HG03565 (cell line): Measurements from ENCODE around the gene SSC5D.

Experiments used
- ATAC-seq: cut with Tn5 transposase; IDR thresholded peaks from one replicate; pipeline ENCODE4 v1.9.1; 2021; ENCODE audit warnings: mild to moderate bottlenecking, moderate library complexity; ENCODE audit not compliant: unreplicated experiment

The SSC5D gene

GRCh38 chr19:55454787-55455243 lies 33.4 kb upstream of the SSC5D start:
- no peak for ATAC-seq

DNA sequence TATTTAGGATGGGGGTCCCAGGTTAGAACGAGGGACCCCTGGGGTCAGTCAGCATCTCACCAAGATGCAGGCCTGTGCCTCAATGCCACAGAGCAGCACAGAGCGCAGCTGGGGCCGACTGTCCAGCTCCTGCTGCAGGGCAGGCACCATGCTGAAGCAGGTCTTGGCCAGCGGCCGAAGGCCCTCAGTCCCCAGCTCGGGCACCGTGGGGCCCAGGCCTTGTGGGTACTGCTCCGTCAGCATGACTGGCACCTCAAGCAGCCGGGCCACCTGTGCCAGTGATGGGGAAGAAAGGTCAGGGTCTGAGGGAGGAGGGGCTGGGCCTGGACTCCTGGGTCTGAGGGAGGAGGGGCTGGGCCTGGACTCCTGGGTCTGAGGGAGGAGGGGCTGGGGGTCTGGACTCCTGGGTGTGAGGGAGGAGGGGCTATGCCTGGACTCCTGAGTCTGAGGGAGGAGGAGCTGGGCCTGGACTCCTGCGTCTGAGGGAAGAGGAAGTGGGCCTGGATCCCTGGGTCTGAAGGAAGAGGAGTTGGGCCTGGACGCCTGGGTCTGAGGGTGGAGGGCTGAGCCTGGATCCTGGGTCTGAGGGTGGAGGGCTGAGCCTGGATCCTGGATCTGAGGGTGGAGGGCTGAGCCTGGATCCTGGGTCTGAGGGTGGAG lies 32.5 kb upstream of the SSC5D start:
- ATAC-seq = no peak

- no peak for ATAC-seq
Measured at GRCh38 chr19:55456347-55456746, 31.9 kb upstream of the SSC5D start.

DNA sequence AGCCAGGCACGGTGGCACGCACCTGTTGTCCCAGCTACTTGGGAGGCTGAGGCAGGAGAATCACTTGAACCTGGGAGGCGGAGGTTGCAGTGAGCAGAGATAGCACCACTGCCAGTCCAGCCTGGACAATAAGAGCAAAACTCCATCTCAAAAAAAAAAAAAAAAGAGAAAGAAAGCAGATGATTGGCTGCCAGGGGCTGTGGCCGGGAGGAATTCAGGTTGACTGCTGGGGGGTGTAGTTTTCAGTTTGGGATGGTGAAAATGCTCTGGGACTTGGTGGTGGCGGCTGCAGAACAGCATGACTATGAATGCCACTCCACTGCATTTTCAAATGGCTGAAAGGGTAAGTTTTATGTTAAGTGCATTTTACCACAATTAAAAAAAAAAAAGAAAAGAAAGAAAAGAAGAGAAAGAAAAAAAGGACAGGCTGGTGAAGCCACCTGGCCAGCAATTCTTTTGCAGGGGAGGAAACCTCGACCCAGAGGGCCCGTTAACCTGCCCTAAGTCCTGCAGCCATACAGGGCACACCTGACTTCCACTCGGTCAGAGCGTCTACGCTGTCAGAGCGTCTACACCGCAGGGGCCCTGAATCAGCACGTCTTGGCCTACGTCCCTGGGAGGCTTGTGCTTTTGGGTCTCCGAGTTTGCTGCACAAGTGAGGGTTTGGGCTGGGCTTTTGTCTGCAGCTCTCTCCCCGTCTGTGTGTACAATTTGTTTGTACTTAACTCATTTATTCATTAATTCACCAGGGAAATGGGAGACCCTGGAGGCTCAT lies 30.4 kb upstream of the SSC5D start:
- ATAC-seq = no peak

- no peak for ATAC-seq
Measured at GRCh38 chr19:55459551-55459949, 28.7 kb upstream of the SSC5D start.

DNA sequence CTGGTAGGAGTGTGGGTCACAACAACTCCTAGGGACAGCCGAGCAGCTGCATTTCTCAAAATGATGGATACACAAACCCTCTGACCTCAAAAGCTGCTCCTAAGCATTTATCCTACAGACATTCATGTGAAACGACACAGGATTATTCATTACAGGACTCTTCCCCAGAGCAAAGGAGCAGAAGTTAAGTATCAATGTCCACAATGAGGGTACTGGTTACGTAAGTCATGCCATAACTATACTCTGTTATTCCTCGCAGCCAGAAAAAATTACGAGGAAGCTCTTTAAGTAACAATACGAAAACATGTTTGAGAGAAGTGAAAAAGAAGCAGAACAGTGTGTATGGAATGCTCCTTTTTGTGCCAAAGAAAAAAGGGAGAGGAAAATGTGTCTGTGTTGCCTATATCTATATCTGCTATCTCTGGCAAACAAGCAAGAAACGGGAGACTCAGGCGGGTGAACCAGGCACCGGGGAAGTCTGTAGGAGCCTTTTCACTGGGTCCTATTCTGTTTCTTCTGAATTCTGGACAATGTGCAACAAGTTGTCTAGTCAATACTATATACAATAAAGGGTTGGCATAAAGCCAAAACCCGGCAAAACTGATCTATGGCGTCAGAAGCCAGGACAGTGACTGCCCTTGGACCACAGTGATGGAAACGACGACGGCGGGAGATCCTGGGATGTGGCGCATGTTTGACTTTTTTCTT lies 28.1 kb upstream of the SSC5D start:
- ATAC-seq = no peak

DNA sequence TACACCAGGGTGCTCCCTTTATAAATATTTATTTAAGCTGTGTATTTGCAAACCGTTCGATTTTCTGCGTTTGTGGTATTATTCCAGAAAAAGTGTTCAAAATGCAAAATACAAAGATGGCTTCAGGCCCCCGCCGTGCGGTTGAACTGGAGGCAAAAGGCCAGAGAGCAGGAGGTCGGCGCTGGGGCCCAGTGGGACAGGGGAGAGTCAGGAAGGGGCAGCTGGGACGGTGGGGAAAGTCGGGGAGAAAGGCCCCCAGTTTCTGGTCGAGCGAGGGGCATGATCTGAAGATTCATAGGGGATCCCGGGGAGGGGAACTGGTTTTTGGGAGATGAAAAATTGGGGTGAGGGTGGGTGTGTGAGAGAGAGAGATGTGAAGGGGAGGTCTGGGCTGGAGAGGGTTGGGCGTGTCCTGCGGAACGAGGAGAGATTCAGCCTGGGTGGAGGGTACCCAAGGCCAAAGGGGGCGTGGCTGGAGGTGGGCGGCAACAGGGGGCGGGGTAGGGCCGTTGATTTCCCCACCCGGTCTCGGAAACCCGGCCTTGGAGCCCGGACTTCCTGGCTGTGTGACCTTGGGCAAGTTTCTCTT lies 27.5 kb upstream of the SSC5D start:
- no peak for ATAC-seq

DNA sequence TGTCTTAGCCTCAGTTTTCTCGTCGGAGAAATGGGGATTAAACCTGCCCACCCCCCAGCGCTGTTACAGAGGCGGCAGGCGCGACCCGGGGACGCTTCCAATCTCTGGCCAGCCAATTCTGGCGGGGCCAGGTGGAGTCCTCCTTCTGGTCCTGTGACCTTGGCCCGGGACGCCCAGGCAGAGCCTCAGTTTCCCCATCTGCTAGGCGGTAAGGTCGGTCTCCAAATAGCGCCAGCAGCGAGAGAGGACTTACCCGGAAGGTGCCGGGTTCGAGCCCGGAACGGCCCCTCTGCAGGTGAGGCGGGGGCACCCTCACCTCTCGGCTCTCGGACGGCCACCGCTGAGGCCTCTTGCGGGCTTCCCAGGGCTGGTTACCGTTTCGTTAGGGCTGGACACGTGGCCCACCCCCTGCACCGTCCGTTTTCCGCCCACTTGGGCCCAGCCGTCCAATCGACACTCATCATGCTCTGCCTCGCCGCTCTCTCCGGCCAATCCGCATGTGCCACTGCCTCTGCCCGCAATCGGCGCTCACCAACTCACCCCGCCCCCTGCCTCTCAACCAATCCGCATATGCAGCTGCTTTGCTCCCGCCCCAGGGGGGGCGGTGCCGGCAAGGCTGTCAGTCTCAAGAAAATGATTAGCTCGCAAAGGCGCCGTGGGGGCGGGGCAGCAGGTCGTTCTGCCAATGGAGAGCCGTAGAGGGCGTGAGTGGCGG lies 26.8 kb upstream of the SSC5D start, which contains the start of gene ISOC2:
Gene ISOC2 (minus strand): TSS at position 384 of the 715 bp plus-strand sequence. CDS start 5,156 bp downstream, outside the sequence.
- peak; percentile 93 for ATAC-seq

DNA sequence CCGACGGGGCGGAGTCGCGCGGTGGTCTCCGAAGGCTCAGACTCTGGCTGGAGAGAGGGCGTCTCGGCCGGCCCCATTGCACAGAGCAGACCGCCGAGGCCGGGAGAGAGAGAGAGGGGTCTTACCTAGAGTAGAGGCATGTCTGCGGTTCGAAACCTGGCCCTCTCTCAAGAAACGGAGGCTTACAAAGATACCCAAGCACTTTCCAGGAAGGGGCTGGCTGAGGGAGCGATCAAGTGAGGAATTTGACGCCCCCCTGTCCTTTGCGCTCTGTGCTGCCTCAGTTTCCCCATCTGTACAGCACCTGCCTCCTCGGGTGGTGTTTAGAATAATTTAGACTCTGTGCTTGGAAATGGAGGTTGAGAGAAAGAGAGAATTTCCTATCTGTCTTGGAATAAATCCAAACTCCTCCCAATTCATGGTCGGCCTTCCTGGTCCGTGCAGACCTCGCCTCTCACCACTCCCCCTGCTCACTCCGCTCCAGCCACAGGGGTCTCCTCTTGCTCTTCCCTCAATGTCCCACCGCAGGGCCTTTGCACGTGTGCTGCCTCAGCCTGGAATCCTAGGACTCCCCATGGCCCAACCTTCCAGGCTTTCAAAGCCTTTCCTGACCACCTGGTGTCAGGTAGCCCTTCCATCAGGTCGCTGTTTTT lies 26.1 kb upstream of the SSC5D start:
- ATAC-seq = no peak

DNA sequence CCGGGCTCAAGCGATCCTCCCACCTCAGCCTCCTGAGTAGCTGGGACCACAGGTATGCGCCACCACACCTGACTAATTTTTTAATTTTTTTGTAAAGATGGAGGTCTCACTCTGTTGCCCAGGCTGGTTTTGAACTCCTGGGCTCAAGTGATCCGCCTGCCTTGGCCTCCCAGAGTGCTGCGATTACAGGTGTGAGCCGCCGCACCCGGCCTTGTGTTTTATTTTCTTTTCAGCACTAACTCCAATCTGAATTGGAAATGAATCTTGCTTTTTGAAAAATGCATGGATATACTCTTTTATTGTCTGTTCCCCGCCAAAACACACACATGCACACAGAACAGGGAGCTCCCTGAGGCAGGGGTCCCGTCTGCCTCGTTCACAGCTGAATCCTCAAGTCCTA lies 25.5 kb upstream of the SSC5D start:
- no peak for ATAC-seq

GRCh38 chr19:55463583-55464031 lies 24.6 kb upstream of the SSC5D start:
- no peak for ATAC-seq

DNA sequence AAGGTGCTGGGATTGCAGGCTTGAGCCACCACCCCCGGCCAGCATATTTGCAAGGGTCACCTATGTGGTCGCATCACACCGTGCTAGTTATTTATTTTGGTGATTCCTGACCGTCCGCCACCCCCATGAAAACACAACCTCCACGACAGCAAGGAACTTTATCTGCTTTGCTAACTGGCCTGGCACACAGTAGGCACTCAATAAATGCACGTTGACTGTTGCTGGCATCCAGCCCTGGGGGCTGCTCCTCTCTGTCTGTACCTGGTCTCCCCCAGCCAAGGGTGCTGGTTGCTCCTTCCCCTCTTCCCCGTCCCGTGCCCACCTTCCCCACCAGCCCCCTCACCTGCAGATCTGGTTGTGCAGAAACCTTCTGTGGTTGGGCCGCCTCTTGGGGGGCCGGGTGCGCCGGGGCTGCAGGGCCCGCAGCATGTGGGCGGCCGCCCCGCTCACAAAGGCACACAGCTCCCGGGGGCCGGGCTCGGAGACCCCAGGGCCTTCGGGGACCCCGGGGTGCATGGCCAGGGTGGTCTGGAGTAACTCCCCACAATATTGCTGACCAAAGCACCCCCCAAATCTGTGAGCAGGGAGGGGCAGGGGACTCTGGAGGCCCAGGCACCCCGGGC lies 24.1 kb upstream of the SSC5D start:
- ATAC-seq = no peak

- no peak for ATAC-seq
Measured at GRCh38 chr19:55464662-55465054, 23.6 kb upstream of the SSC5D start, which contains the start of gene C19orf85. Gene C19orf85 (minus strand): TSS chr19:55464751. CDS start chr19:55464554, 197 bp downstream.

DNA sequence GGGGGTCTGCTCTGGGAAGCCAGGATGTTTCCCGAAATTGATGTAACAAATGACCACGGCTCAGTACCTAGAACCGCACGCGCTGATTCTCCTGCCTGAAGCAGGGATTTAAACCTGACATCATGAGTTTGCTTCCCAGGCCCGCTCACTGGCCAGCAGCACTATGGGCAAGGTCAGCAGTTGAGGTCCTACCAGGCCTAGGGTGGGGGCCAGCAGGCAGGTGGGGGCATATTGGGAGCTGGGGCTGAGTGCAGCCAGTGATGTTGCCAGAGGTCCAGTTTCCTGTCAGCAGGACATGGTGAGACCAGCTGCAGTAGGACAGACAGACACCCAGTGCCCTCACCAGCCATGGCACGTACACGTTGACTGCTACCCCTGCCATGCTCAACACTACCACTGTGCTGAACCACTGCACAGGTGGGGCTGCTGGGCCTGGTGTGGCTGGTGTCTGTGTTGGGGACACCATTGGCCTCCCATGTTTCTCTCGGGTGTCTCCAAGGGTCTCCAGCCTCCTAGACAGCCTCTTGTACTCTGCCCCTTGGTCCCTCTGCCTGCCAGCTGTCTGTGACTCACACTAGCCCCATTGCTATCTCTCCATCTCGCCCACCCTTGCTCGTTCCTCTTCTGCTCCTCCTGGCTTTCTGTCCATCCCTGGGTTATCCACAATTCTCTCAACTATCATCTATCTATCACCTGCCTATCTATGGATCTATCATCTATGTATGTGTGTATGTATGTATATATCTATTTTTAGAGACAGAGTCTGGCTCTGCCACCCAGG lies 22.6 kb upstream of the SSC5D start:
- no peak for ATAC-seq

GRCh38 chr19:55466241-55466614 lies 22.0 kb upstream of the SSC5D start:
- ATAC-seq = no peak

- ATAC-seq = peak; percentile 57
Measured at GRCh38 chr19:55467236-55468053, 20.8 kb upstream of the SSC5D start.

- ATAC-seq = no peak
Measured at GRCh38 chr19:55468054-55468393, 20.2 kb upstream of the SSC5D start.

- ATAC-seq = no peak
Measured at GRCh38 chr19:55471266-55471665, 17.0 kb upstream of the SSC5D start.
